PC-3 (cell line): ENCODE results near the gene UBAC2.

ENCODE experiments used
- CTCF ChIP-seq: fragments of 300-600 bp; sonication (generic); conservative IDR thresholded peaks from 2 replicates; pipeline ENCODE4 v1.5.1; 2017; ENCODE audit warnings: antibody characterized with exemption, low read depth, mild to moderate bottlenecking, low read length
- EZH2 ChIP-seq: fragments of 300-600 bp; sonication (generic); IDR thresholded peaks from one replicate; pipeline ENCODE4 v1.6.1; 2017; ENCODE audit warnings: antibody characterized with exemption, mild to moderate bottlenecking, low read length; ENCODE audit not compliant: unreplicated experiment

GRCh38 chr13:99237981-99238662 is 37.5 kb downstream of the UBAC2 start:
- TF ChIP-seq CTCF (no peak), EZH2 (no peak)
